ENCODE results near the gene GAL3ST2.
"Not testable (repeated sequence)": the region's sequence is repeated elsewhere in the genome, so short reads cannot be mapped to it uniquely, and the experiment has no call there.

Gene GAL3ST2

DNA sequence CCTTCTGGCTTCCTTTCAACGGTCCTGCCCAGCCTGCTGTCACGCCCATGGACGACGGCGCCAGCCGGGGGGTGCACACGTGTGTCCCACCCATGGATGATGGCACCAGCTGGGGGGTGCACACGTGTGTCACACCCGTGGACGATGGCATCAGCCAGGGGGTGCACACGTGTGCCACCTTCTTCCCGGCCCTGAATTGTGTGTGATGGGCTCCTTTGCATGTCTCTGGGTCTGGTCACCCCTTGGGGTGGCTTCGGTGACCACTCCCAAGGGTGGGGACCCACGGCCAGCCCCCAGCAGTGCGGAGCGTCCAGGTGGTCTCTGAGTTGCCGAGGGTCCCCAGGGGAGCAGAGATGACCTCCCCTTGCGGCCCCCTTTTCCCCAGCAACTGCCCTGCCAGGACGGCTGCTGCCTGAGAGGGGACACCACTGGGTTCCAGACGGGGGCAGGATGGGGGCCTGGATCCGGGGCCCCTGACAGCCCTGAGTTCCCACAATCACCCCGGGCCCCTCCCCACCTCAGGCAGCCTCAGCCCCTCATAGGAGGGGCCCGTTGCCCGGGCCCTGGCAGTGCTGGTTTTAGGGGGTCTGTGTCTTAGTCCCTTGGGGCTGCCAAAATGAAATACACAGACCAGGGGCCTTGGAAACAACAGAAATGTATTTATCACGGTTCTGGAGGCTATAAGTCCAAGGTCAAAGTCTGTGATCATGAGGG is 41.8 kb downstream of the GAL3ST2 start:
- Histone ChIP-seq H3K27me3 (ENCODE audit: low read length) (no peaks in the 10 kb centered on the region), H3K27ac (ENCODE audit: low read depth, low read length) (no peak overlapping the region), H3F3A (ENCODE audit: insufficient read depth) (no peaks in the 10 kb centered on the region), H3K36me3 (ENCODE audit: low read length) (no peaks in the 10 kb centered on the region), H3K4me3 (ENCODE audit: insufficient read depth, low read length, poor library complexity, severe bottlenecking) (no peak overlapping the region), H3K79me2 (ENCODE audit: insufficient read depth, low read length) (no peaks in the 10 kb centered on the region), H4K20me1 (ENCODE audit: low read depth, low read length) (no peaks in the 10 kb centered on the region), H2AFZ (ENCODE audit: low read depth, low read length, severe bottlenecking) (no peak overlapping the region), H3K9me2 (replicated peaks; ENCODE audit: insufficient read depth, low read length) (no peaks in the 10 kb centered on the region), H3K9ac (ENCODE audit: low read length) (no peak overlapping the region), H3K4me2 (ENCODE audit: low read depth, low read length, poor library complexity, severe bottlenecking) (no peak overlapping the region), H3K9me3 (ENCODE audit: insufficient read depth, low read length) (no peaks in the 10 kb centered on the region)
- TF ChIP-seq, protein P1, sequence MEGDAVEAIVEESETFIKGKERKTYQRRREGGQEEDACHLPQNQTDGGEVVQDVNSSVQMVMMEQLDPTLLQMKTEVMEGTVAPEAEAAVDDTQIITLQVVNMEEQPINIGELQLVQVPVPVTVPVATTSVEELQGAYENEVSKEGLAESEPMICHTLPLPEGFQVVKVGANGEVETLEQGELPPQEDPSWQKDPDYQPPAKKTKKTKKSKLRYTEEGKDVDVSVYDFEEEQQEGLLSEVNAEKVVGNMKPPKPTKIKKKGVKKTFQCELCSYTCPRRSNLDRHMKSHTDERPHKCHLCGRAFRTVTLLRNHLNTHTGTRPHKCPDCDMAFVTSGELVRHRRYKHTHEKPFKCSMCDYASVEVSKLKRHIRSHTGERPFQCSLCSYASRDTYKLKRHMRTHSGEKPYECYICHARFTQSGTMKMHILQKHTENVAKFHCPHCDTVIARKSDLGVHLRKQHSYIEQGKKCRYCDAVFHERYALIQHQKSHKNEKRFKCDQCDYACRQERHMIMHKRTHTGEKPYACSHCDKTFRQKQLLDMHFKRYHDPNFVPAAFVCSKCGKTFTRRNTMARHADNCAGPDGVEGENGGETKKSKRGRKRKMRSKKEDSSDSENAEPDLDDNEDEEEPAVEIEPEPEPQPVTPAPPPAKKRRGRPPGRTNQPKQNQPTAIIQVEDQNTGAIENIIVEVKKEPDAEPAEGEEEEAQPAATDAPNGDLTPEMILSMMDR (IDR thresholded peaks at IDR 0.05; ENCODE audit: insufficient read depth, low read length, poor library complexity, severe bottlenecking): no peak
- TF ChIP-seq EZH2phosphoT487 (conservative IDR thresholded peaks at IDR 0.05; ENCODE audit: low read length): no peak

DNA sequence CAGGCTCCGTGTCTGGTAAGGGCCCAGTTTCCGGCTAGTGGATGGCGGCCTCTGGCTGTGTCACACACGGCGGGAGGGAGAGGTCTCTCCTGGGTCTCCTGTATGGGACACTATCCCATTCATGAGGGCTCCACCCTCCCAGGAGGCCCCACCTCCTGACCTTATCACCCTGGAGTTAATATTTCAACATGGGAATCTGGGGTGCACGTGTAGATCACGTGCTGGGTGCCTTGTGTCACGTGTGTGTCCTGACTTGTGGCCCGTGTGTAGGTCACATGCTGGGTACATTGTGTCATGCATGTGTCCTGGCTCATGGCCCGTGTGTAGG is 42.3 kb downstream of the GAL3ST2 start:
- no peaks in the 10 kb centered on the region for H3K27me3 ChIP-seq (ENCODE audit: low read length)
- no peaks in the 10 kb centered on the region for H3F3A ChIP-seq (ENCODE audit: insufficient read depth)
- no peaks in the 10 kb centered on the region for H3K36me3 ChIP-seq (ENCODE audit: low read length)
- no peak overlapping the region for H3K9ac ChIP-seq (ENCODE audit: low read length)
- no peaks in the 10 kb centered on the region for H4K20me1 ChIP-seq (ENCODE audit: low read depth, low read length)
- H3K9me3 ChIP-seq (ENCODE audit: insufficient read depth, low read length): no peaks in the 10 kb centered on the region
- no peaks in the 10 kb centered on the region for H3K79me2 ChIP-seq (ENCODE audit: insufficient read depth, low read length)
- H3K4me3 ChIP-seq (ENCODE audit: insufficient read depth, low read length, poor library complexity, severe bottlenecking): no peak overlapping the region
- H3K4me2 ChIP-seq (ENCODE audit: low read depth, low read length, poor library complexity, severe bottlenecking): no peak overlapping the region
- no peak overlapping the region for H2AFZ ChIP-seq (ENCODE audit: low read depth, low read length, severe bottlenecking)
- no peak for TF ChIP-seq EZH2phosphoT487 (conservative IDR thresholded peaks at IDR 0.05; ENCODE audit: low read length)
- TF ChIP-seq, protein P1 (IDR thresholded peaks at IDR 0.05; ENCODE audit: insufficient read depth, low read length, poor library complexity, severe bottlenecking): no peak
- H3K27ac ChIP-seq (ENCODE audit: low read depth, low read length): no peak overlapping the region
- no peaks in the 10 kb centered on the region for H3K9me2 ChIP-seq (replicated peaks; ENCODE audit: insufficient read depth, low read length)

DNA sequence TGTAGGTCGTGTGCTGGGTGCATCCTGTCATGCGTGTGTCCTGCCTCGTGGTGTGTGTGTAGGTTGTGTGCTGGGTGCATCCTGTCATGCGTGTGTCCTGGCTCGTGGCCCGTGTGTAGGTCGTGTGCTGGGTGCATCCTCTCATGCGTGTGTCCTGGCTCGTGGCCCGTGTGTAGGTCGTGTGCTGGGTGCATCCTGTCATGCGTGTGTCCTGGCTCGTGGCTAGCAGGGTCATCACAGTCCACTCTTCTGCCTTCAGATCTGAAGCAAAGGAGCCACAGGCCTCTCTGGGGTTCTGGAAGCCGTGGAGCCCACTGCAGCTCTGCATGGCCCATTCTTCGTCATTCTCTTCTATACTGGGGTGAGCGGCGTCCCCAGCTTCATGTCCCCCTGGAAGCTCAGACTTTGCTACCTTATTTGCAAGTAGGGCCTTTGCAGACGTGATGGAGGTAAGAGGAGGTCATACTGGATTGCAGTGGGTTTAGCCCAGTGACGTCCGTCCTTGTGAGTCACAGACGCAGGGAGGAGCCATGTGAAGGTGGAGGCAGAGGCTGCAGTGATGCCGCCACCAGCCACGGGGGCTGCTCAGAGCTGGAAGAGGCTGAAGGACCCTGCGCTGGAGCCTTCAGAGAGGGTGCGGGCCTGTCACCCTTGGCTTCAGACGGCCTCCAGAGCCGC is 43.5 kb downstream of the GAL3ST2 start:
- H3K9me2 ChIP-seq (replicated peaks; ENCODE audit: insufficient read depth, low read length); H3F3A ChIP-seq (ENCODE audit: insufficient read depth); H3K9me3 ChIP-seq (ENCODE audit: insufficient read depth, low read length); H3K9ac ChIP-seq (ENCODE audit: low read length); H4K20me1 ChIP-seq (ENCODE audit: low read depth, low read length); H3K79me2 ChIP-seq (ENCODE audit: insufficient read depth, low read length); H3K36me3 ChIP-seq (ENCODE audit: low read length); H3K27me3 ChIP-seq (ENCODE audit: low read length); H2AFZ ChIP-seq (ENCODE audit: low read depth, low read length, severe bottlenecking); H3K4me3 ChIP-seq (ENCODE audit: insufficient read depth, low read length, poor library complexity, severe bottlenecking); H3K27ac ChIP-seq (ENCODE audit: low read depth, low read length); H3K4me2 ChIP-seq (ENCODE audit: low read depth, low read length, poor library complexity, severe bottlenecking): not testable (repeated sequence)

DNA sequence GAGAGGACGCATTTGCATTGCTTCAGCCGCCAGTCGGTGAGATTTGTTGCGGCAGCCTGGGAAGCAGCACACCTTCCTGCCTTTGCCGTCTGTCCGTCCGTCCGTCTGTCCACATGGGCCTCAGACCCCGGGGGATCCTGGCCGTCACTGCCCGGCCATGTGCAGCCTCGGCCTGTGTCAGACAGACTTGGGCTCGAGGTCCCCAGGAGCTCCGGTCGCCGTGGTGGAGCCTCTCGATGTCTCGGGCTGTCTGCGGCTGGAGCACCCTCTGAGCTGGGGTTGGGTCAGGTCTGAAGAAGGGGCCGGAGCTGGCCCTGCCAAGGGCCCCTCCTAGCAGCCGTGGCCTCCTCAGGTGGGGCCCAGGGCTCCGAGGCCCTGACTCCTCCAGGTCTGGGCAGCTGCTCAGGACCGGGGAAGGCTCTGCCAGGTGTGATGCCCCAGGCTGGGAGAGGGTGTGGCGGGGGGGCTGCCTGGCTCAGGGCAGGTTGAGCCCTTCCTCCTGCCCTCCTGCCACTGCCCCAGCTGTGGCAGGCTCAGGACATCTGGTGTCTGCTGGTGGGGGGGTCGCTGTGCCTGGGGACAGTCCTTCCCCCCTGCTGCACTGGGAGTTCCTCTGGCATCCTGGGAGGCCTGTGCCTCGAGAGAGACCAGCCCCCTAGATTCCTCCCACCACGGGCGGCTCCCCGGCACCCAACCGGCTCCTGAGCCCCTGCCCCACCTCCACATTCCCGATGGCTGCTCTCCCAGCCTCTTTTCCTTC is 44.2 kb downstream of the GAL3ST2 start:
- H3K4me3 ChIP-seq (ENCODE audit: insufficient read depth, low read length, poor library complexity, severe bottlenecking): no peak overlapping the region
- H3F3A ChIP-seq (ENCODE audit: insufficient read depth): no peaks in the 10 kb centered on the region
- TF ChIP-seq, protein P1 (IDR thresholded peaks at IDR 0.05; ENCODE audit: insufficient read depth, low read length, poor library complexity, severe bottlenecking): no peak
- no peak for TF ChIP-seq EZH2phosphoT487 (conservative IDR thresholded peaks at IDR 0.05; ENCODE audit: low read length)
- no peak overlapping the region for H3K27ac ChIP-seq (ENCODE audit: low read depth, low read length)
- H3K36me3 ChIP-seq (ENCODE audit: low read length): no peaks in the 10 kb centered on the region
- no peaks in the 10 kb centered on the region for H3K79me2 ChIP-seq (ENCODE audit: insufficient read depth, low read length)
- no peaks in the 10 kb centered on the region for H3K27me3 ChIP-seq (ENCODE audit: low read length)
- no peak overlapping the region for H2AFZ ChIP-seq (ENCODE audit: low read depth, low read length, severe bottlenecking)
- H3K9ac ChIP-seq (ENCODE audit: low read length): no peak overlapping the region
- no peaks in the 10 kb centered on the region for H3K9me2 ChIP-seq (replicated peaks; ENCODE audit: insufficient read depth, low read length)
- H3K4me2 ChIP-seq (ENCODE audit: low read depth, low read length, poor library complexity, severe bottlenecking): no peak overlapping the region
- no peaks in the 10 kb centered on the region for H4K20me1 ChIP-seq (ENCODE audit: low read depth, low read length)
- no peaks in the 10 kb centered on the region for H3K9me3 ChIP-seq (ENCODE audit: insufficient read depth, low read length)

Measured in SU-DHL-6 (cell line).